Body of pancreas (tissue), 4 donors: ENCODE measurements around the gene PTPRN2. TPM values are rescaled to one million over a fixed set of nuclear protein-coding genes. Genes with fewer than 3 reads are reported as not detected.

Experiments
- ATAC-seq: fragments of 150-250 bp; one replicate; pipeline ENCODE4 v1.9.1; 2016
- DNase-seq, 4 donors: peaks; one replicate each; pipeline ENCODE4 v3.0.0-alpha.2; 2019
- H3K27ac ChIP-seq, 4 donors: fragments of 200-600 bp; sonication (generic); 1 replicate in 3 of 4; 2 replicates in 1 of 4; pipeline versions ENCODE4 v1.5.1 to v1.6.1; 2016 to 2019; ENCODE audit warnings: mild to moderate bottlenecking in 1 of 4, mixed read lengths in 1 of 4, moderate library complexity in 1 of 4
- H3K27me3 ChIP-seq, 2 donors: fragments of 200-600 bp; sonication (generic); one replicate each; pipeline ENCODE4 v1.6.0; 2016; ENCODE audit warnings: mild to moderate bottlenecking in 1 of 2
- H3K36me3 ChIP-seq, 2 donors: fragments of 200-600 bp; sonication (generic); replicated peaks in 1 of 2; 2 replicates each; pipeline ENCODE4 v1.5.1; 2016; ENCODE audit warnings: low read depth in 2 of 2; ENCODE audit not compliant: insufficient read depth in 1 of 2
- H3K4me1 ChIP-seq: fragments of 200-600 bp; sonication (generic); one replicate; pipeline ENCODE4 v1.6.0; 2016
- H3K4me3 ChIP-seq, 2 donors: fragments of 200-600 bp; sonication (generic); 1 replicate in 1 of 2; 2 replicates in 1 of 2; pipeline ENCODE4 v1.5.1; 2016 to 2019
- H3K9me3 ChIP-seq, 3 donors: fragments of 200-600 bp; sonication (generic); 1 replicate in 2 of 3; 2 replicates in 1 of 3; pipeline ENCODE4 v1.5.1; 2016
- POLR2A ChIP-seq, 3 donors: fragments of 450-650 bp; IDR thresholded peaks; one replicate each; pipeline ENCODE4 v1.6.1; 2016; ENCODE audit warnings: antibody characterized with exemption in 3 of 3, mild to moderate bottlenecking in 2 of 3
- WGBS, 2 donors: methylation state at CpG; one replicate each; pipeline ENCODE4 v1.1.5; 2017; 5-methylcytosine and 5-hydroxymethylcytosine counted together
- intact Hi-C: fragments of 100-400 bp; cut with DNase I; formaldehyde crosslinking; loops from one replicate; pipeline ENCODE4 v1.15.1; 2023
- total RNA-seq, 2 donors: library from RNA; depleted of rRNA; stranded (reverse); fragments of >200 nt; gene quantifications; one replicate each; pipeline ENCODE4 v1.1.0, GENCODE V29; 2016
- TF ChIP-seq, protein P1 (sequence below), 7 experiments: fragments of 450-650 bp in 4 of 7; fragments of 200-600 bp in 3 of 7; sonication (generic) in 3 of 7; IDR thresholded peaks; one replicate each; pipeline ENCODE4 v1.5.1; 2016 to 2019; ENCODE audit warnings: antibody characterized with exemption in 7 of 7

Gene PTPRN2
- total RNA-seq, 2 donors from 2014 or later = 31.6 to 76.1 TPM

DNA sequence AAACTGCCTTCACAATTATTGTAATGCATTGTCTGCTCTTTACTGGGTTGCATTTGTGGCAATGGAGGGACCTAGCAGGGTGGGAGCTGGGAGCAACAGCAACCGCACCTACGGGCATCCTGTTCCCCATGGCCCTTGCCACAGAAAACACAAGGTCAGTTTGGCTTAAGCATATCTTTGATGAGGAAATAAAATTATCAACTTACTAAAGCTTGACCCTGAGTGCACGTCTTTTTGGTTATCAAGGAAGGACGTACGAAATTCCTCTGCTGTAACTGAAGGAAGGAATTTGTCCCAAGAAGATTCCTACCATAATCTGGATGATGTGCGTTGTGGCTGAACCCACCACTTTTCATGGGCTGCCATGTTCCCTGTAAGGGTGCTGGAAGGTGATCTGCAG is 19.9 kb upstream of the PTPRN2 start:
- ATAC-seq (no peak), DNase-seq (no peak)
- Histone ChIP-seq H3K9me3 (no peaks in the 10 kb centered on the region), H3K4me3 (no peak overlapping the region), H3K27ac (no peak overlapping the region), H3K4me1 (no peaks in the 10 kb centered on the region), H3K36me3 (no peaks in the 10 kb centered on the region), H3K27me3 (no peaks in the 10 kb centered on the region)
- WGBS, 2 donors = 89 to 93% methylated on average over 6 of the region's 6 CpGs
- TF ChIP-seq POLR2A (IDR thresholded peaks at IDR 0.05) = no peak
- TF ChIP-seq, protein P1, sequence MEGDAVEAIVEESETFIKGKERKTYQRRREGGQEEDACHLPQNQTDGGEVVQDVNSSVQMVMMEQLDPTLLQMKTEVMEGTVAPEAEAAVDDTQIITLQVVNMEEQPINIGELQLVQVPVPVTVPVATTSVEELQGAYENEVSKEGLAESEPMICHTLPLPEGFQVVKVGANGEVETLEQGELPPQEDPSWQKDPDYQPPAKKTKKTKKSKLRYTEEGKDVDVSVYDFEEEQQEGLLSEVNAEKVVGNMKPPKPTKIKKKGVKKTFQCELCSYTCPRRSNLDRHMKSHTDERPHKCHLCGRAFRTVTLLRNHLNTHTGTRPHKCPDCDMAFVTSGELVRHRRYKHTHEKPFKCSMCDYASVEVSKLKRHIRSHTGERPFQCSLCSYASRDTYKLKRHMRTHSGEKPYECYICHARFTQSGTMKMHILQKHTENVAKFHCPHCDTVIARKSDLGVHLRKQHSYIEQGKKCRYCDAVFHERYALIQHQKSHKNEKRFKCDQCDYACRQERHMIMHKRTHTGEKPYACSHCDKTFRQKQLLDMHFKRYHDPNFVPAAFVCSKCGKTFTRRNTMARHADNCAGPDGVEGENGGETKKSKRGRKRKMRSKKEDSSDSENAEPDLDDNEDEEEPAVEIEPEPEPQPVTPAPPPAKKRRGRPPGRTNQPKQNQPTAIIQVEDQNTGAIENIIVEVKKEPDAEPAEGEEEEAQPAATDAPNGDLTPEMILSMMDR (IDR thresholded peaks at IDR 0.05) = no peak
- intact Hi-C loops = no loop called here

DNA sequence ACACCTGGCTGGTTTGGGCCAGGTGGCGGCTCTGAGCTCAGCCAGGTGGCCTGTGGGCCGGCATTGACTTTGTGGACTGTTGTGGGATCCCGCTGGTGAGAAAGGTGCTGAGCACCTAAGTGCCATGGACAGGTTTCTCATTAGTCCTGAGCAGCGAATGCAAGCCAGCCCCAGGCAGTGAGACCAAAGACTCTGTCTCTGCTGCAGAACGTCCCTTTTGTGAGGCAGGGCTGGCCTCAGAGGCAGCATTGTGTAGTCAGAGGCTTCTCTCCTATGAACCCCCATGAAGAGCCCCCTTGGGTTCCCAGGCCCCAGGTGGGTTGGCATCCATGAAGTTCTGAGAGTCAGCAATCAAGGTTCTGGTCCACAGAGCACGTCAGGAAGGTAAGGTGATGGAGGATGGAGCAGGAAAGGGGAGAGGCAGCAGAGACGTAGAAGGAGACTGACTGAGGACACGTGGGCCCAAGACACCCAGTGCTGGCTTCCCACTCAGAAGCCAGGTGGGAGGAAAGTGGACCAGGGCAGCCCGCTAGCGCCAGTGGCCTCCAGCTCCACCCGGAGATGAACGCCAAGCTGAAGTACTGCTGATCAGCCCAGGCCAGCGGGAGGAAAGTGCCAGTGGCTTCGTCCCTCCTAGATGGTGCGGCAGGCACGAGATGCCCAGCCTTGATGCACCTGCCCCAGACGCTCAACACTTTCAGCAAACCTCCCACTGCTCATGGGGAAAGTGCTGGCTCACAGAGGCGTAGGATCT is 19.2 kb upstream of the PTPRN2 start:
- no peak for DNase-seq
- no peaks in the 10 kb centered on the region for H3K4me1 ChIP-seq
- TF ChIP-seq, protein P1 (IDR thresholded peaks at IDR 0.05) = no peak
- TF ChIP-seq POLR2A (IDR thresholded peaks at IDR 0.05) = no peak
- H3K36me3 ChIP-seq = no peaks in the 10 kb centered on the region
- intact Hi-C loops = no loop called here
- no peaks in the 10 kb centered on the region for H3K27me3 ChIP-seq
- H3K9me3 ChIP-seq = no peaks in the 10 kb centered on the region
- no peak overlapping the region for H3K4me3 ChIP-seq
- H3K27ac ChIP-seq = no peak overlapping the region
- WGBS, 2 donors = 93% methylated on average over 14 to 18 of the region's 18 CpGs
- no peak for ATAC-seq

DNA sequence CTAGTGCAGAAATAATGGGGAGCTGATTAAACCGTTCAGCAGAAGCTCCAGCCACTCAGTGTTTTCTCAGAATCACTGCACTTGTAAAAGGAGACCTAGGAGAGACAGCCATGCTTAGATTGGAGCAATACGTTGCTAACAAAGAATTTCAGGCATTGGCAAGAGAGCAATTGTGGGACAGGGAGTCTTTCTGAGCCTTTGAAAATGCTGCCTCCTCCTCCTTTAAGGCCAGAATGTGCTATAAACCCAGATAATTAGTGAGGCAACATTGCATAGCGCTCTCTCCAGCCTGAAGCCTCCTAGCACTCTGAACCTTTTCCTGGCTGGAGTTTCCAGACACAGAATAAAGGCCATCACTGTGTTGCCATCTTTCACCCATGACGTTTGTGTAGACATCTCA is 18.5 kb upstream of the PTPRN2 start:
- WGBS, 2 donors = 84 to 88% methylated on average over 3 to 4 of the region's 4 CpGs
- H3K27ac ChIP-seq = no peak overlapping the region
- no peaks in the 10 kb centered on the region for H3K27me3 ChIP-seq
- TF ChIP-seq POLR2A (IDR thresholded peaks at IDR 0.05) = no peak
- TF ChIP-seq, protein P1 (IDR thresholded peaks at IDR 0.05) = no peak
- H3K9me3 ChIP-seq = no peaks in the 10 kb centered on the region
- no peak overlapping the region for H3K4me3 ChIP-seq
- intact Hi-C loops = no loop called here
- ATAC-seq (no peak), DNase-seq (no peak)
- no peaks in the 10 kb centered on the region for H3K36me3 ChIP-seq
- no peaks in the 10 kb centered on the region for H3K4me1 ChIP-seq

DNA sequence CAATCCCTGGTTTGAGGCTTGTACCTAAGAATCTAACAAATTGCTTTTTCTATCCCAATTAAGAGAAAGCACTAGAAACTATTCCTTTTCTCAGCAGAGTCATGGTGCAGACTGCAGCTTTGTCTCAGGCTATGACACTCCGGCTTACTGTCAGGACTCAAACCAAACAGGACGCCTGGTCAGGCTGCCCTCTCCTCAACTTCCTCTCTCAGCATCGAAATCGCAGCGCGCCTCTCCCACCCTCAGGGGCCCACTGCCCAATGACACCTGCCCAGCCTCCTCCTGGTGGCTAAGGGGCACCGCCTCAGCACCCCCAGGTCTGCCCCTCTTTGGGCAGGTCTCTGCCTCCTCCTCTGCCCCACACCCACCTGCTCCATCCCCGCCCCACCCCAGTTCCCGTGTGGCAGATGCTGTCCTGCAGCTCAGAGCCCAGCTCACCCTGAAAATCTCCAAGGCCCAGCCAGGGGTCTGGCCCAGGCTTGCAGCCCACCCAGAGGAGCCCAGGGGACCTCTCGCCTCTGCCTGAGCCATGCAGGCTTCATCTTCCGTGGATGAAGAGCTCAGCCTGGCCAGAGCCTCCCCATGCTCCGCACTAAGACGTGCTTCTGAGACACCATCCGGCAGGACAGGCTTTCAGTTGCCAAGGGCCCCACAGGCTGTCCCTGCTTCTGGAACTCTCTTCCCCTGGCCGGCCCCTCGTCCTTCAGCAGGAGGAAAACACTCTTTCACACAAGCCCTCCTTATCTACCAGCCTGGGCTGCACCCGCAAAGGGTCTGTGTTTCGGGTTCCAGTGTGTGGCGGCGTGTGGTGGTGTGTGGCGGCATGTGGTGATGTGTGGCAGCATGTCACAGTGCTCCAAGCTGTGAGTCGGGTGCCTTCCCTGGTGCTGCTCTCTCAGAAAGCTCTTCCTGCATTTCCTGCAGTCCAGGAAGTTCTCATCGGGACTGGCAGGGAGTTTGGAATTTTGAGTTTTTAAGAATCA is 16.4 kb upstream of the PTPRN2 start:
- H3K4me1 ChIP-seq = no peaks in the 10 kb centered on the region
- no peak overlapping the region for H3K27ac ChIP-seq
- intact Hi-C loops = no loop called here
- H3K9me3 ChIP-seq = no peaks in the 10 kb centered on the region
- H3K36me3 ChIP-seq = no peaks in the 10 kb centered on the region
- TF ChIP-seq POLR2A (IDR thresholded peaks at IDR 0.05) = no peak
- TF ChIP-seq, protein P1 (IDR thresholded peaks at IDR 0.05) = no peak
- DNase-seq = no peak
- 90 to 93% methylated on average over 16 to 22 of the region's 23 CpGs for WGBS, 2 donors
- H3K27me3 ChIP-seq = no peaks in the 10 kb centered on the region
- no peak for ATAC-seq
- H3K4me3 ChIP-seq = no peak overlapping the region
